Chondrocyte (in vitro differentiated cells): Measurements from ENCODE around the gene C9orf153. TPM values are rescaled to one million over a fixed set of nuclear protein-coding genes. Genes with fewer than 3 reads are reported as not detected.

Source experiments
- DNase-seq: peaks from one replicate; pipeline ENCODE4 v3.0.0; 2021; ENCODE audit warnings: mixed read lengths, low spot score
- H3K27ac Mint-ChIP-seq: one replicate; pipeline ENCODE4 v1.8.0; 2021; ENCODE audit warnings: mild to moderate bottlenecking, moderate library complexity, mixed read lengths; ENCODE audit not compliant: unreplicated experiment
- H3K27me3 Mint-ChIP-seq: 2 replicates; pipeline ENCODE4 v1.8.0; 2021; ENCODE audit warnings: low read depth, mixed read lengths
- H3K36me3 Mint-ChIP-seq: 2 replicates; pipeline ENCODE4 v1.8.0; 2021; ENCODE audit warnings: low read depth, mixed read lengths
- H3K4me1 Mint-ChIP-seq: 2 replicates; pipeline ENCODE4 v1.8.0; 2021; ENCODE audit warnings: low read depth, mild to moderate bottlenecking, mixed read lengths
- H3K4me3 Mint-ChIP-seq: one replicate; pipeline ENCODE4 v1.8.0; 2021; ENCODE audit warnings: mild to moderate bottlenecking, moderate library complexity, mixed read lengths; ENCODE audit not compliant: unreplicated experiment
- H3K9me3 Mint-ChIP-seq: 2 replicates; pipeline ENCODE4 v1.8.0; 2021; ENCODE audit warnings: low read depth, mixed read lengths
- total RNA-seq: library from RNA; stranded (reverse); gene quantifications from 3 replicates; pipeline ENCODE4 v1.2.1, GENCODE V29; 2021
- TF ChIP-seq, protein P1 (sequence below): fragments of 200-600 bp; sonication (generic); IDR thresholded peaks from 2 replicates; pipeline ENCODE4 v1.5.0; 2021; ENCODE audit warnings: antibody characterized with exemption, mild to moderate bottlenecking, moderate library complexity

C9orf153 gene
- total RNA-seq, 1 donor from 2014 or later: not detected

DNA sequence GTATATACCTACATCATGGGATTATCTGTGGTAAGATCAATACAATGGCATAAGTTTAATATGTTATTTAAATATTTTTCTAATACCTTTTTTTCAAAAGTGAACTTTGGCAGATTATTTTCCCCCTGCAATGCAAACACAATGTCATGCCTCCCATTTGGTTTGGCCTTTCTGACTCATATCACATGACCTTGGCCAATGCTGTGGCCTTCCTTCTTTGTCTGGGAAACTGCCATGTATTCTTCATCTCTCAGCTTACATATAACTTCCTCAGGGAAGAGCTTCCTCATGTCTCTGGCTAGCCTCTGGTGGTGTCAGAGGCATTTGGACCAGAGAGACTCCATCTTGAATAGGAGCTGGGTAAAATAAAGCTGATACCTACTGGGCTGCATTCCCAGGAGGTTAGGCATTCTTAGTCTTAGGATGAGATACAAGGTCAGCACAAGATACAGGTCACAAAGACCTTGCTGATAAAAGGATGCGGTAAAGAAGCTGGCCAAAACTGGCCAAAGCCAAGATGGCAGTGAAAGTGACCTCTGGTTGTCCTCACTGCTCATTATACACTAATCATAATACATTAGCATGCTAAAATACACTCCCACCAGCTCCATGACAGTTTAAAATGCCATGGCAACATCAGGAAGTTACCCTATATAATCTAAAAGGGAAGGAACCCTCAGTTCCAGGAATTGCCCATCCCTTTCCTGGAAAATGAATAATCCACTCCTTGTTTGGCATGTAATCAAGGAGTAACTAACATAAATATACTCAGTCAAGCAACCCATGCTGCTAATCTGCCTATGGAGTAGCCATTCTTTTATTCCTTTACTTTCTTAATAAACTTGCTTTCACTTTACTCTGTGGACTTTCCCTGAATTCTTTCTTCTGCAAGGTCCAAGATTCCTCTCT, 76.0 kb downstream of the C9orf153 start:
- Mint-ChIP-seq H3K4me3 (no peak overlapping the region), H3K36me3 (peaks cover 2% of the 10 kb centered on the region), H3K27me3 (peaks cover 6% of the 10 kb centered on the region), H3K9me3 (no peaks in the 10 kb centered on the region), H3K27ac (no peak overlapping the region), H3K4me1 (peaks cover 3% of the 10 kb centered on the region)
- TF ChIP-seq, protein P1, sequence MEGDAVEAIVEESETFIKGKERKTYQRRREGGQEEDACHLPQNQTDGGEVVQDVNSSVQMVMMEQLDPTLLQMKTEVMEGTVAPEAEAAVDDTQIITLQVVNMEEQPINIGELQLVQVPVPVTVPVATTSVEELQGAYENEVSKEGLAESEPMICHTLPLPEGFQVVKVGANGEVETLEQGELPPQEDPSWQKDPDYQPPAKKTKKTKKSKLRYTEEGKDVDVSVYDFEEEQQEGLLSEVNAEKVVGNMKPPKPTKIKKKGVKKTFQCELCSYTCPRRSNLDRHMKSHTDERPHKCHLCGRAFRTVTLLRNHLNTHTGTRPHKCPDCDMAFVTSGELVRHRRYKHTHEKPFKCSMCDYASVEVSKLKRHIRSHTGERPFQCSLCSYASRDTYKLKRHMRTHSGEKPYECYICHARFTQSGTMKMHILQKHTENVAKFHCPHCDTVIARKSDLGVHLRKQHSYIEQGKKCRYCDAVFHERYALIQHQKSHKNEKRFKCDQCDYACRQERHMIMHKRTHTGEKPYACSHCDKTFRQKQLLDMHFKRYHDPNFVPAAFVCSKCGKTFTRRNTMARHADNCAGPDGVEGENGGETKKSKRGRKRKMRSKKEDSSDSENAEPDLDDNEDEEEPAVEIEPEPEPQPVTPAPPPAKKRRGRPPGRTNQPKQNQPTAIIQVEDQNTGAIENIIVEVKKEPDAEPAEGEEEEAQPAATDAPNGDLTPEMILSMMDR: no peak
- DNase-seq: no peak

DNA sequence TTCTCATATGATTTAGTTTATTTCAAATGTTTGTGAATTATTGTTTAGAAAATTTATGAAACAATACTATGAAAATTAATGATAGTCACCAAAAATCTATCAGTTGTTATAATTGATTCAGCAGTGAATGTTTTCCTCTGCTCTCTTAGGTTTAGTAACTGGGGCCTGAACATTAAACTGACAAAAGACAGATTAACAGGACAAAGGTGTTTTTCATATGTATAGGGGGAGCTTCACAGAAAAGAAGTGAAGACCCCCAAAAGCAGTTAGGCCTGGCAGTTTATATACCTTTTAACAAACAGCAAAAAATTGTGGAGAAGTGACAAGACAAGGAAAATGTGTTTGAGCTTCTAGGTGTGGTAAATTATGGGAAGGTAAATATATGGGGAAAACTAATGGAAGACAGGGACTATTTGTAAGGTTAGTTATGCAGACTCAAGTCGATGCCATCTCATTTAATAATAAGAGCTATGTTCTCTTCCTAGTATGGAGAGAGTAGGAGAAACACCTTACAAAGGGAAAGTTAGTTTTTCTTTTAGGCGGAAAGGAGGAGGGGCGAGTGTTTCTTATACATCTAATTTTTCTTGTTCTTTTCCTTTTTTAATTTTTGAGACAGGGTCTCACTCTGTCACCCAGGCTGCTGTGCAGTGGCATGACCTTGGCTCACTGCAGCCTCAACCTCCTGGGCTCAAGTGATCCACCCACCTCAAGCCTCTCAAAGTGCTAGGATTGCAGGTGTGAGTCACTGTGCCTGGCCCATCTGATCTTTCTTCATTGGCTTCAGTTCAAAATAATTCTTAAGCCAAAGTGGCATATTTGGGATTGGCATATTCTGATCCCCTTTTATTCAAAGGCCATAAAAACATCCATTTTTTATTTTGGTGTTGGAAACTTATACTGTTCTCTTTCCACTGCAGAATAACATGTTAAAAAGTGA, 77.8 kb downstream of the C9orf153 start:
- DNase-seq: no peak
- H3K27me3 Mint-ChIP-seq: peaks cover 7% of the 10 kb centered on the region
- H3K4me3 Mint-ChIP-seq: no peak overlapping the region
- TF ChIP-seq, protein P1: no peak
- no peaks in the 10 kb centered on the region for H3K9me3 Mint-ChIP-seq
- no peak overlapping the region for H3K27ac Mint-ChIP-seq
- peaks cover 2% of the 10 kb centered on the region for H3K36me3 Mint-ChIP-seq
- peaks cover 3% of the 10 kb centered on the region for H3K4me1 Mint-ChIP-seq

DNA sequence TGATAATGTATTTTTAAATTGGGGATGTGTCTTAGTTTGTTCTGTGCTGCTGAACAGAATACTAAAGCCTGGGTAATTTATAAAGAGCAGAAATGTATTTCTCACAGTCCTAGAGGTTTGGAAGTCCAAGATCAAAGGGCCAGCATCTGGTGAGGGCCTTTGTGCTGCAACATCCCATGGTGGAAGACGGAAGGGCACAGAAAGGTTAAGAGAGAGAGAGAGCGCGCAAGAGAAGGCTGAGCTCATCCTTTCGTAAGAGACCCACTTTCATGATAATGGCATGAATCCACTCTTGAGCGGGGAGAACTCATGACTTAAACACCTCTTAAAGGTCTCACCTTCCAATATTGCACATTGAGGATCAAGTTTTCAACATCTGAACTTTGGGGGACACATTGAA, 81.0 kb downstream of the C9orf153 start:
- TF ChIP-seq, protein P1: no peak
- no peaks in the 10 kb centered on the region for H3K36me3 Mint-ChIP-seq
- no peak for DNase-seq
- H3K27me3 Mint-ChIP-seq: peaks cover 2% of the 10 kb centered on the region
- no peak overlapping the region for H3K4me3 Mint-ChIP-seq
- H3K27ac Mint-ChIP-seq: no peak overlapping the region
- no peaks in the 10 kb centered on the region for H3K4me1 Mint-ChIP-seq
- no peaks in the 10 kb centered on the region for H3K9me3 Mint-ChIP-seq

DNA sequence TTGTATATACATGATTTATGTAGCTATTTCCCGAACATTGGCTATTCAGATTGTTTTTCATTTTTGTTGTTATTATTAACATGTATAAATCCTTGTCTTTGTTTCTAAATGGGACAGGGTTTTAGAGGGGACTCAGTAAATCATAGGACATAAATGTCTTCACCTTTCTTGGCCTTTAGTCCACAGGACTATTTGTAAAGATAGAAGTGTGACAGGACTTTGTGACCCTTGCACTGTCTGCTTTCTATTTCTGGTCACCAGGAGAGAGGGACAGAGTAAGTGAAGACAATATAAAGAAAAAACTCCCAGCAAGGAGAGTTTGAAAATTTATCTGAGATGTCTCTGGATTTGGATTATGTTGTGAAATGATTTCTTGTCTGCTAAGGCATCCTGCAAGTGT, 81.5 kb downstream of the C9orf153 start:
- H3K36me3 Mint-ChIP-seq: no peaks in the 10 kb centered on the region
- H3K4me3 Mint-ChIP-seq: no peak overlapping the region
- TF ChIP-seq, protein P1: no peak
- H3K27me3 Mint-ChIP-seq: peaks cover 2% of the 10 kb centered on the region
- H3K9me3 Mint-ChIP-seq: no peaks in the 10 kb centered on the region
- no peaks in the 10 kb centered on the region for H3K4me1 Mint-ChIP-seq
- no peak for DNase-seq
- H3K27ac Mint-ChIP-seq: no peak overlapping the region

DNA sequence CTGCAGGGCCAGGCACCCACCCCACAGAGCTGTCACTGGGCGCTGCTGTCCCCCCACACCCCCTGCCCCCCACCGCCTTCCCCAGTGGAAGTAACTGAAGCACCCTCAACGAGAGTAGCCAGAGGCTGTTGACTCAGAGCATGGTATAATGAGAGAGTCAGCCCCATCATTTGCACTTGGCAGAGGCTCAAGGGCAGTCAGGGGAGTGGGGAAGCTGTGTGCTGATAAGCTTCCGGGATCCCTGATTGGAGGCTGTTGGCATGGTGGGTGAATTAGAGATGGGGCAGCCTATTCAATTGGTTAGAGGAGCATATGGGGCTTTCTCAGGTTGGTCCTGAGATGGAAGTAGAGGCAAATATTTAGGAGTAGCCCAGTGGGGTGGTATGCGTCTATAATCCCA, 83.0 kb downstream of the C9orf153 start:
- Mint-ChIP-seq H3K27me3 (peaks cover 2% of the 10 kb centered on the region), H3K4me1 (no peaks in the 10 kb centered on the region), H3K36me3 (no peaks in the 10 kb centered on the region), H3K27ac (no peak overlapping the region), H3K9me3 (no peaks in the 10 kb centered on the region), H3K4me3 (no peak overlapping the region)
- TF ChIP-seq, protein P1: no peak
- DNase-seq: no peak
